GM18858 (cell line): ENCODE data around the gene SNTG2.

Experiments used
- ATAC-seq: cut with Tn5 transposase; IDR thresholded peaks from one replicate; pipeline ENCODE4 v1.9.1; 2021; ENCODE audit not compliant: unreplicated experiment

Gene SNTG2

GRCh38 chr2:1046067-1046466 lies 95.4 kb downstream of the SNTG2 start:
- no peak for ATAC-seq

DNA sequence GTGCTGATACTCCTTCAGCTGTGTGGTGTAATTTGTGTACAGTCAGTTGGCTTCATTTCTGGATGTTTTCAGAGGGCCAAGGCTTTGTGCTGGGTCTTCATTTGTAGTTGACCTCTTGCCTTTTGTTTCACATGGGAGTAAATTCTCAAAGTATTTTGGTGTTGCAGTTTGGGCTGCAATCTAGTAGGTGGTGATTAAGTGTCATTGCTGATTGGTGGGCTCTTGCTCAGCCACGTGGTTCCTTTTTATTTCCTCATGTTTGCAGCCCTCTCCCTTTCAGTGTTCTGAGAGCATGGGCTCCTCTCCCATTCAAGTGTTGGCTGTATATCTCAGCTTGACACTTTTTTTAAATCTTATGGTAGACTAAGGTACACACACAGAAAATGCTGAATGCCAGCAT lies 96.8 kb downstream of the SNTG2 start:
- no peak for ATAC-seq

DNA sequence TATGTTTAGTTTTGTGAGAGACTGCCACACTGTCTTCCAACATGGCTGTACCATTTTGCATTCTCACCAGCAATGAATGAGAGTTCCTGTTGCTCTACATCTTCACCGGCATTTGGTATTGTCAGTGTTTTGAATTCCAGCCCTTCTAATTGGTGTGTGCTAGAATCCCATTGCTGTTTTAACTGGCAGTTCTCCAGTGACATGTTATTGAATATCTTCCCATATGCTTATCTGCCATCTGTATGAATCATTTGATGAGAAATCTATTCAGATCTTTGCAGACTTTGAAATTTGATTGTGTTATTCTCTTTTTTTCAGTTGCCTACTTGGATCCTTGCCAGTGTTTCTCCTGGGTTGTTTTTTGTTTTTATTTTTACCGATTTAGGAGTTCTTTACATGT lies 99.0 kb downstream of the SNTG2 start:
- no peak for ATAC-seq

DNA sequence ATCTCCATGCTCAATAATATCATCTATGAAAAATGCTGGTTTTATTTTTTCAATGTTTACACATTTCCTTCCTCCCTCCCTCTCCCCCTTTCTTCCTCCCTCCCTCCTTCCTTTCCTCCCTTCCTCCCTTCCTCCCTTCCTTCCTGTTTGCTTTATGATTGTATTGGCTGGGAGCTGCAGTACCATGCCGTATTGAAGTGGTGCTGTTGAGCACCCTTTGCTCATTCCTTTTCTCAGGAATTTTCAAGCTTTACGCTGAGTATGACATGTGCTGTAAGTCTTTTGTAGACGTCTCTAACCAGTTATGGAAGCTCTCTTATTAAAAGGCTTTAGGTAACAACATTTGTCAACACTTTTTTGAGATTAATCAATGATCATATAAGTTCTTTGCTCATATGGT lies 100.4 kb downstream of the SNTG2 start:
- ATAC-seq = no peak

DNA sequence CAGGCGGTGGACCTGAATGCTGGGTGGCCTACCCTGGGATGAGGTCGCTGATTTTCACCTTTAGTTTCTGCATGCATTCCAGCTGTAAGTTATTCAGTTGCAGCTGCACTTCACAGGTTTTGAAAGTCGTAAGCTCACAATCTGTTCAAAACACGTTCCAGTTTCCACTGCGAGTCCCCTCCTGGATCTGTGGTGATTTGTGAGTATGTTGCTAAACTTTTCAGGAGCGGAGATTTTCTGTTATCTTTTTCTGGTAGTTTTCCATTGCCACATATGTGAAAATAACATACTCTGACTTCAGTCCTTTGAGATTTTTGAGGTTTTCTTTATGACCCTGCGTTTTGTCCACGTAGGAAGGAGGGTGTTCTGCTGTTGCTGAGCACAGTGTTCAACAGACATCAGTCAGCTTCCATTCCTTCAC lies 102.1 kb downstream of the SNTG2 start:
- no peak for ATAC-seq

DNA sequence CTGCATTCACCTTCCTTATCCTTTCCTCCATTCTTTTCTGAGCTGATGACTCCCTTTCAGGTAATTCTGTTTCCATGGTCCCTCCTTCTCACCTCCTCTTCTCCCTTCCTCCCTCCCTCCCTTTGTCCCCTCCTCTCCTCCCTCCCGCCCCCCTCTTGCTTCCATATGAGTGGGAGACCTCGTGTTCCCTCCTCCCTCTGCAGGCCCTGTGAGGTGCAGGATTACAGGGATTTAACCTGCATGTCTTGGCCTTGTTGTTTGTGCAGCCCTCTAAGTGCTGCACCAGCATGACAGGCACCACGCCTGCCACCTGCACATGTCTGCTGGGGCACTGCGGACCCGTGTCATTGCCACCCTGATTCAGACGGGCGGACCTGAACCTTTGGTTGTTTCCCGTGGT lies 103.1 kb downstream of the SNTG2 start:
- ATAC-seq = no peak

DNA sequence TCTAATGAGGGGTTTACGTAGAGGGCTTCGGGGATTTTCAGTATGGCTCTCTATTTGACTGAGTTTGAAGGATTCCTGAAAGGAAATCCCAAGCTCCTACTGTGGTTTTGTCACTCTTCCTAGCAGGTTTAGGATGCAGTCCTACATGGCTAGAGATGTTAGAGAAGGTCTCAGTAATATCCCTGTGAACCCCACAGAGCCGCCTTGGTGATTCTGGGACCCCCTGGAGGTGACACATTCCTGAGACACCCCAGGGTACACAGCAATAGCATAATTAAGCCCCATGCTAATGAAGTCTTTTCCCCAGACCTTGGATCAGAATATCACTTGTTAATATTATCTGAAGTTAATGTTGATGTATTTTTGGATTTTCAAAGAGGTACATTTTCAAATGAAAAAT lies 103.8 kb downstream of the SNTG2 start:
- no peak for ATAC-seq

- no peak for ATAC-seq
Observed at GRCh38 chr2:1055014-1055595, 104.5 kb downstream of the SNTG2 start.

GRCh38 chr2:1060372-1060771 lies 109.7 kb downstream of the SNTG2 start:
- no peak for ATAC-seq

GRCh38 chr2:1060987-1061386 lies 110.3 kb downstream of the SNTG2 start:
- no peak for ATAC-seq

- no peak for ATAC-seq
Observed at GRCh38 chr2:1068241-1068640, 117.6 kb downstream of the SNTG2 start.

DNA sequence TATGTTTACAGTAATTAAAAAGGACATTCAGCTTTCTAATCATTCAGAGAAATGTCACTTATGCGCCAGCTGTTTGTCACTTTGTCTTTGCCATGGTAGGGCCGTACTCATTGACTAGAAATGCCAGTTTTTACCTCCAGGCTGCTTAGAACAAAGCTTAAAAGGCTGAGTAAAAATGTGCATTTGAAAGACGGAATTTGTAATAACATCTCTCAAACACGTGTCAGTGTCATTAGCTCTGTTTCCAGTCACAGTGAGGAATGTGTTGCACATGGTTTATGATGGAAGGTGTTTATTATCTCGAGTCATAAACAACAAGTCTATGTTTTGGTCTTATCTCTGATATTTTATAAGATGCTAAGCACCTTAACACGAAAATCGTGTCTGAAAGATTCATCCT lies 118.2 kb downstream of the SNTG2 start:
- ATAC-seq = no peak

GRCh38 chr2:1069847-1070246 lies 119.2 kb downstream of the SNTG2 start:
- no peak for ATAC-seq

- ATAC-seq = no peak
Observed at GRCh38 chr2:1070601-1071000, 120.0 kb downstream of the SNTG2 start.

GRCh38 chr2:1071650-1072049 lies 121.0 kb downstream of the SNTG2 start:
- ATAC-seq = no peak

- no peak for ATAC-seq
Observed at GRCh38 chr2:1072250-1072649, 121.6 kb downstream of the SNTG2 start.

- no peak for ATAC-seq
Observed at GRCh38 chr2:1077911-1078310, 127.3 kb downstream of the SNTG2 start.

GRCh38 chr2:1078326-1078725 lies 127.7 kb downstream of the SNTG2 start:
- ATAC-seq = no peak

DNA sequence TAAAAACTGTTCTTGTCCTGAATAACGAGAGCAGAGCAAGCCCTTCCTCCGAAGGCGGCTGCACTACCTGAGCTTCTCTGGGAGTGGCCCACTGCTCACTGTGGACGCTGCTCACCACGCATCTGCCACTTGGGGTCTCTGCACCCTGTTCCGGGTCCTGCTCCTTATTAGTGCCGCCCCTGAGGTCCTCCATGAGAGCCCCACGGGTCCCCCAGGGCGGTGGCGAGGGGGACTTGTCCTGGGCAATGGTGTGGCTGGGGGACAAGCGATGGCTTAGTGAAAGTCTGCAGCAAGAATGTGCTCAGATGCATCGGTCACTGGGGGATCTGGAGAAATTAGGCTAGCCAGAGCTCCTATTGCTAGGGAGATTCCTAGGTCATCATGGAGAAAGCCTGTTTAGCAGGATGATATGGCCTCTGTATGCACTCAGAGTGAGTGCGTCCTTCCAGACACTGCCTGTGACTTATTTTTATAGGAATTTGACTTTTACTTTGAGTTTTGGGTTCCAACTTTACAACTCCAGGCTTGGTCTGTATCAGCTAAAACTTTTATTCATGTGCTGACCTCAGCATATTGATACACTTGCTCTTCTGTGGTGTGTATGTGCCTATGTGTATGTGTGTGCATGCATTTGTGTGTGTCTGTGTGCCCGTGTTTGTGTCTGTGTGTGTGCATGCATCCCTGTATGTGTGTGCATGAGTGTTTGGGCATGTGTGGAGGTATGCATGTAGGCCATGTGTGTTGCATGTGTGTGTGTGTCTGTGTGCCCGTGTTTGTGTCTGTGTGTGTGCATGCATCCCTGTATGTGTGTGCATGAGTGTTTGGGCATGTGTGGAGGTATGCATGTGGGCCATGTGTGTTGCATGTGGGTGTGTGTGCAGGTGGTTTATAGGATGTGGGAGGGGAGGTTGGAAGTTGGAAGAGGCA lies 129.5 kb downstream of the SNTG2 start:
- ATAC-seq = no peak

- no peak for ATAC-seq
Observed at GRCh38 chr2:1081451-1082225, 131.0 kb downstream of the SNTG2 start.

DNA sequence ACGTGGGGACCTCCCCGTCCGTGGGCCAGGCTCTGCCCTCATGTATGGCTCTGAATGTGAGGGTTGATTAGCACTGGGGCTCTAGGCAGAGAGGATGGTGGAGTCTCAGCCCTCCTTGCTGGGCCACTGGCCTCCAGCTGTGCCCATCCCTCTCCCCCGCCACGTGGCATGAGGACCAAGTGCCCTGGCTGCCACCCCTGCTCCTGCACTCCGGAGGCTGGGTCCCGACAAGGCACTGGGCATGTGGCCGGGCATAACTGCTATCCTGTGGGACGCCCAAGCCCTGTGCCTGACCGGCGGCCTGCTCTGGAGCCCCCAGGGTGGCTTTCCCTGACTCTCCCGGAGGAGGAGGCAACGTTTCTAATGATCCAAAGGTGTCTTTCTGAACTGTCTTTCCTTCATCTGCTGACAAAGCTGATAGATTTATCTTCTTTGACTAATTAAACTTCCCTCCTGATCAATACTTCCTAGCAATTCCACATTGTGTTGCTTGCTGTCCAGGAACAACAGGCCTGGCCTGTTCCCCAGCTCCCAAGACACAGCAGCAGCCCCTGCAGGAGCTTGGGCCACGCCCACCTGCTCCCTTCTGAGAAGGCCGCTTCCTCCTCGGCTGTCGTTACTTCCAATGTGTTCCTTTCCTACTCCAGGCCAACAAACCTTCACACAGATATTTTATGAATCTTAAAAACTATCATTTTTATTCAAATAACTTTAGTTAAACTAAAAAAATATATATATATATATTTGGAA lies 132.0 kb downstream of the SNTG2 start:
- ATAC-seq = no peak
